ENCODE data around the gene KDM2B.
"Not testable (repeated sequence)": the region's sequence is repeated elsewhere in the genome, so short reads cannot be mapped to it uniquely, and the experiment has no call there.

The KDM2B gene

DNA sequence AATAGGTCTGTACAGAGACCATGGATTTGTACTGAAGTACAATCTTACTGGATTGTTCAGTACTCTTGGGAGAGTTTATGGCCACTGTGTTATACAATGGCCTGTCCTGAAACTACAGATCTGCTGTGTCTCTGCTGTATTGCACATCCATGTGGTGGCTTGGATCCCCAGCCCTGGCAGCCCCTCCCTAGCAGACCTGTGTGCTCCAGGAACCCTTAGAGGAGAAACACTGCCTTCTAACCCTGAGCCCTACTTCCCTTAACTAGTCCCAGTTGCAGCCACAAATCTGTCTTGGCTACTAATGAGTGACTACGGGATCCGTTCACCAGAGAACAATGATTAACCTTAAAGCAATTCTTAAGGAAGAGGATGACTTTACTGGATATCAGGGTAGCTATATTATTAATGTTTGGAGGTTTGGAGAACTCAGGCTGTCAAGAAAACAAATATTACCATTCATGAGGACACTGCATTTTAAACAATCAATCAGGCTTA lies 153.2 kb downstream of the KDM2B start:
- no peak for DNase-seq (ENCODE audit: low spot score)

DNA sequence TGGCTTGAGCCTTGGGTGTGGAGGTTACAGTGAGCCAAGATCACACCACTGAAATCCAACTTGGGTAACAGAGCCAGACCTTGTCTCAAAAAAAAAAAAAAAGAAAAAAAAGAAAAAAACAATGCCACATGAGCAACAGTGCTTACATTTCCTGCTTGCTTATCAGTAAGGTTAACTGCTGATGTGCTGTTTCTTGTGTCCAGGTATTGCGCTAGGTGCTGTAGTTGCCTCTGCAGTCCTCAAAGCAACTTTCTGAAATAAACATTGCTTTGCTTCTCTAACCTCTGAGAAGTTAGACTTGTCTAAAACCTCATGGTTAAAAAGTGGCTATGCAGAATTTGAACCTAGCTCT lies 156.2 kb downstream of the KDM2B start:
- DNase-seq (ENCODE audit: low spot score) = no peak

DNA sequence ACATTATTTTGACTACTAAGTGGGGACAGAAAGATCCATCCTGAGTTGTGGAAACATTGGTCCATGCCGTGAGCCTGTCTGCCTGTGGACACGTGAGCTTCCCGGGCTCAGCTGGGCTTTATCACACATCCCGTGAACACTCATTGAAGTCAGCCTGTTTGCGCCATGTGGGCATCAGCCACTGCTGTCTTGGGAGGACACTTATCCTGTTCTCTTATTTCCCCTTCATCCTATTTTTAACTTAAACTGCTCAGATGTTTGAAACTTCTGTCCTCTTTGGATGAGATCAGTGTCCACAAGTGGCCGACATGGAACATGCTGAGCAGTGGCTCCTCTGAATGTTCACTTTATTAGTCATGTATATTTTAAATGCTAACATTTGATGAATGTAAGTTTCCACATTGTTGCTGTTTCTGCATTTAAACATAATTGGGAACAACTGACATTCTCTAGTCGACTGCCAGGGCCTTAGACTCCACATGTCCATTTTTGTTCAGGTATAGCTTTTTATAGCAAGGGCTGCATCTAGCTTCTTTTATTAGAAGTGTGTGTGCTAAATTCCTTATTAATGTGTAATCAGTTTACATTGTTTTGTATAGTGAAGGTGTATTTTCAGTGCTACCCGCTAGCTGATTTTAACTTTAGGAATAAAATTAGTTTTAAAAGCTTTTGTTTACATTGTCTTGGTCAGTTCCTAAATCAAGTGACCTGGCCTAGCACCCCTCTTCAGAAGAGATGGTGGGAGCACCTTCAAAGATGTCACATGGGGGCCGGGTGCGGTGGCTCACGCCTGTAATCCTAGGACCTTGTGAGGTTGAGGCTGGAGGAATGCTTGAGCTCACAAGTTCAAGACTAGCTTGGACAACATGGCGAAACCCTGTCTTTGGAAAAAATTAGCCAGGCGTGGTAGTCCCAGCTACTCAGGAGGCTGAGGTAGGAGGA lies 156.9 kb downstream of the KDM2B start:
- no peak for DNase-seq (ENCODE audit: low spot score)

DNA sequence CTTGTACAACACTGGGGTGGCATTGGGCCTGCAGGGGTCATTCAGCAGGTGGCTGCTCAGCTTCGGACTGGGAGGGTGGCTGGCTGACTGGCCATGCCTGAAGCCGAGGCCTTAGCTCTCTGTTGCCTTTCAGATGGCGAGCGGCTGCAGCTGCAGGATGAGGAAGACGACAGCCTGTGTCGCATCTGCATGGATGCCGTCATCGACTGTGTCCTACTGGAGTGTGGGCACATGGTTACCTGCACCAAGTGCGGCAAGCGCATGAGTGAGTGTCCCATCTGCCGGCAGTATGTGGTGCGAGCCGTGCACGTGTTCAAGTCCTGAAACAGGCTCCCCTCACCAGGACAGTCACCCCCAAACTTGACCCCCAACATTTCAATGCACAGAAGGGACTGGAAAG lies 157.6 kb downstream of the KDM2B start:
- no peak for DNase-seq (ENCODE audit: low spot score)

DNA sequence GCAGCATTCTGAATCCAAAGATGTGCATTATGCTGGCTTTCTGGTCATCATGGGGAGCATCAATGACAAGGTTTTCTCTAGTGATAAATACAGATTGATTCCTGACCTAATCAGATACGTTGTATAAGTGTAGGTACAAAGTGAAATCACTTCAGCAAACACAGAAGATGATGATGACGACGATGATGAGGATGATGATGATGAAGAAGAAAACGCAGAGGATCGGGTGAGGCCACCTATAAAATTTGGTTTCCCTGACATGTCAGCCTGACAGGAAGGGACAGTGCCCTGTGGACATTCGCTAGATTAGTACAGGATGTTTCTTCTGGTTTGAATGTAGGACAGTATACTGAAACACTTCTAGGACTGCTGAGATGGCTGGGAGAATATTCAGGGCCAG lies 160.7 kb downstream of the KDM2B start:
- DNase-seq (ENCODE audit: low spot score) = no peak

DNA sequence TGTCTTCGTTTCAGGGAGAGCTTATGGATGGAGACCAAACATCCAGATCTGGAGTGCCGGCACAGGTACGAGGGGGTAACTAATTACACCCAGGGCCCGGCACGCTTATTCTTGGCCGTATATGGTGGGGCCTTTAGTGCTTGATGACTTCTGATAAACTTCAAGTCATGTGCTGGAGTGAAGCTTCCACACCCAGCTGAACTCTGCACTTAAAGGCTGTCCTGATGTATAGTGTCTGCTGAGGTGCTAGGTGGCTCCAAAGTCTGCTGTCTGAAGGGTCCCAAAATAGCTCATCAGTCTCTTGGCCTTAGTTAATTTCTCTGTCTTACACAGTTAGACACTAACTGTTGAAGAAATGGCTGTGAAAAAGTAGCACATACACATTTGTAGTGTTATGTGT lies 163.0 kb downstream of the KDM2B start:
- no peak for DNase-seq (ENCODE audit: low spot score)

DNA sequence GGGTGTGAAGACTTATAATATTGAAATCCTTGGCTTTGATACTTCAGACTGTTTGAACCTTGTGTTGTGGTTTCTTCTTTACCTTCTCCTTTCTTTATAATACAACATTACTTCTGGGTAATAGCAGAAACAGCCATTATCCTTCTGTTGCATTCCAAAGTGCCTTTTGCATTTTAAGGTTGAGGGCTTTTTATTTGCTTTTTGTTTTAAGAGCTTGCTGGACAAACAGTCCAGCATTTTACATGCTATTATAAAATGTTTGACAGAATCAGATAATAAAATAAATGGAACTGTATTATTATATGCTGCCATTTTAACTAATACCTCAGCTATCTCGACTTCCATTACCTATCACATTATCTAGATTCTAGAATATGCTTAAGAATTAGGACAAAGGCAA lies 166.9 kb downstream of the KDM2B start:
- DNase-seq (ENCODE audit: low spot score) = no peak

DNA sequence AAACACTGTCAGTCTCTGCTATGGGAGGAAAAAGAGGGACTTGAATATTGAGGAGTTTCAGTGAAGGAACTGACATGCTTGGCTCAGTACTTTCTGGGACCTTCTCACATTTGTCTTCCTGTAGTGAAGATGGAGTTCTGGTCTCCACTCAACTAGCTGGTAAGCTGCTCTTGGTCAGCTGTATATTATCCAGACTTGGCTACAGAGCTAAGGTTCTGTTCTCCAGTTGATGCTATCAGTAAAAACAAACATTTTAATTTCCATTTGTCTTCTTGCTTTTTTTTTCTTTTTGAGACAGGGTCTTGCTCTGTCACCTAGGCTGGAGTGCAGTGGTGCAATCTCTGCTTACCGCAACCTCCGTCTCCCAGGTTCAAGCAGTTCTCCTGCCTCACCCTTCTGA lies 175.6 kb downstream of the KDM2B start:
- no peak for DNase-seq (ENCODE audit: low spot score)

DNA sequence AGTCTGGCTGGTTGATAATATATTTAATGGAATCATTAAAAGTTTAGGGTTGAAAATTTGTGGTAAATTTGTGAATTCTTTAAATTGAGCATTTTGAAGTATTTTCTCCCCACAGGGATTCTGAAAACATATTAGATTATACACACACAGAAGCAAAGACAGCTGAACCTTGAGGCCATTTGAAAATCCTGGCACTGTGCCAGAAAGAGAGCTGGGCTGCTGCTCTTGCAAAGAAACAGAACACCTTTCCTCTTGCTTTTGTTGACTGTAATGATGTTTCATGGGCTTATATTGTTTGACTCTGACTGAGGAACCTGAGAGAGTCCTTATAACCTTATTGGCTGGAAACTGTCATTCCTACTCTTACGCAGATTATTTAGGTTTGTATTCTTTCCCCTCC lies 176.1 kb downstream of the KDM2B start:
- no peak for DNase-seq (ENCODE audit: low spot score)

DNA sequence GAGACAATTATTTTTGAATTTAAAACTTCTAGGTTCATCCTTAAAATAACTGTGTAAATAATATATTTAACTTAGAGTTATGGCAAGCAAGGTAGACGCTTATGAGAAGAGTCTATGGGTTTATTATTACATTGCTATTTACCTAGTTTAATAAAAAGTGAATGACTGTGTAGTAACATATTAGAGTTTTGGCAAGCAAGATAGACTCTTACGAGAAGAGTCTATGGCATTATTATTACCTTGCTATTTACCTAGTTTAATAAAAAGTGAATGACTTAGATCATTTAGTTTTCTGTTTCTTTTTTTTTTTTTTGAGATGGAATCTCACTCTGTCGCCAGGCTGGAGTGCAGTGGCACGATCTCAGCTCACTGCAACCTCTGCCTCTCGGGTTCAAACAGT lies 177.1 kb downstream of the KDM2B start:
- no peak for DNase-seq (ENCODE audit: low spot score)

DNA sequence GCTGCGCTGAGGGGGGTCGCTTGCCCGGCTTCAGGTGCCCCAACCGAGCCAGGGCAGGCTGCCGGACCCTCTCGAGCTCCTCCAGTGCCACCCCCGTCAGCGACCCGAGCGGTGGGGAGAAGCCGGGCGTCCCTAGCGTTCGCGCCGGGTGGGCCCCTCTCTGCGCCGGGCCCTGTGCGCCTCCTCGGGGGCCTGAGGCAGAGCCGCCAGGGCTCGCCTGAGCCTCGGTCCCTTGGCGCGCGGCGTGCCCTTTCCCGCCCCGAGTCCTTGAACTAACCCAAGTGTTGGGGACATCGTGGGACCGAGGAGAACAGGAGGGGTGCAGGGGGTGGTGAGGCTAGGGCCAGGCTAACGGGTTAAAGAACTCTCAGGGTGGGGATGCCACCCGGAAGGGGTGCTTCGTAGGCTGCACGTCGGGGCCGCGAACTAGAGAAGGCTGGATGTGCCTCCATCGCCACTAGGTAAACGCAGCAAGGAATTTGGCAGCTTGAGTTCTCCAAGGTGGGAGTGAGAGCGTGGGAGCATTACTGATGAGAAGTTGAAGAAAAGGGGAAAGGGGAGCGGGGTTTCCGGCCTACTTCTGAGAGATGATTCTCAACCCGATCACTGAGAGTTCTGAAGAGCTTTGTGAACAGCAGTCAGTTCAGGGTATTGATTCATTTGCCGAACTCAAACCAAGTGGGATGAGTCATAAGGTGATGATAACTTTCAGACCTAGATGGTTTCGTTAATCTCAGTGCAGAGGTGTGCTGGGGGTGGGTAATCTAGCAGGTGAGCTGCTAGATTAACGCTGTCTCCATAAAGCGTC lies 180.3 kb downstream of the KDM2B start:
- DNase-seq (ENCODE audit: low spot score) = peak; percentile 91

DNA sequence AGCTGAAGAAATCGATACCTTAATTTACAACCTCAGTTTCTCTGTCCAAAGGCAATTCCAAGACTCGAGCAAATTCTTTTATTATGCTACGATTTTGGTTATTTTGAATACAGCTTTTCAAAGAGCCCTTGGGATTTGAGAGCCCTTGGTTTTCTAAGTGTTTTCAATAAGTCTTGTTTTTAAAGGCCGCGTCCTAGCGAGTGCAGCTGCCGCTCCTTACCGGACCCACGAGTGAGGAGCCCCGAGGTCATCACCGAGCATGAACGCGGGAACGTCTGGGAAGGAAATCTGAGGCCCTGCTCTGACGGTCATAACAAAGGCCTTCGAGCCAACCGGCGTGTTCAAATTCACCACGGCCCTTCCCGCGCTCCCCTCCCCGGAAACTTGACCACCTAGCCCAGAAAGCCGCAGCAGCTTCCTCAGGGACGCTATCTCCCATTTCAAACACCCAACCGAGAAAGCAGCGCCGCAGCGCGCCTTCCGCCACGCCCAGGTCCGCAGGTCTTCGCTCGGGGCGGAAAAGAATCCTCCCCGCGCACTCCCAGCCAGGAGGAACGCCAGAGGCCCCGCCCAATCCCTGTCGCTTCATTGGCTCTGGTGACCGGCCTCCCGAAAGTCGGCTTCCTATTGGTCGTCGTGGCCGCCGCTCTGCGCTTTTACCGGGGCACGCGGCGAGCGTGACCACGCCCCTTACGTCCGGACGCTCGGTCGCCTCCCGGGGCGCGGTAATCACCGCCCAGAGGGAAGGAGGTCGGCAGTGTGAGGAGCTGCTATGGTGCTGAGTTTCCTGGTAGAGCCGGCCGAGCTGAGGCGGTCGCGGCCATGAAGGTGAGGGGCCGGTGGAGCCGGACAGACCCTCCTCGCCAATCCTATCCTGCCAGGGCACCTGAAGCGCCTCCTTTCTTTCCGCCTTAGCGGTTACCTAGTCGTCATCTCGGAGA lies 181.2 kb downstream of the KDM2B start, which contains the start of gene RNF34:
RNF34 (plus strand) TSS at position 728 of the 941 bp plus-strand sequence; CDS start at position 823, 95 bp downstream.
- peak; percentile 99 for DNase-seq (ENCODE audit: low spot score)

DNA sequence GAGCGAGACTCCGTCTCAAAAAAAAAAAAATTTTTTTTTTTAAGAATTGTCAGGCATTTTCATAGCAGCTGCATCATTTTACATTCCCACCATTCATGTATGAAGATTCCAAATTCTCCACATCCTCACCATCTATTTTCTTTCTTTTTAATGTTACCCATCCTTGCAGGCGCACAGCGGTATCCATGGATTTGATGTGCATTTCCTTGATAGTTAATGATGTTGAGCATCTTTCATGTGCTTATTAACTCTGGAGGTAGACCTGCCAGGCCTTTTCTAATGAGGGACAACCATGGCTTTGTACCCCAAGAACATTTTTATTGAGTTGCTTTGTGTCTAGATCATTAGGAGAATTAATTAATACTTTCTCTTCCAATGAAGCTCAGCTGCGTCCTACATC lies 182.5 kb downstream of the KDM2B start:
- no peak for DNase-seq (ENCODE audit: low spot score)

DNA sequence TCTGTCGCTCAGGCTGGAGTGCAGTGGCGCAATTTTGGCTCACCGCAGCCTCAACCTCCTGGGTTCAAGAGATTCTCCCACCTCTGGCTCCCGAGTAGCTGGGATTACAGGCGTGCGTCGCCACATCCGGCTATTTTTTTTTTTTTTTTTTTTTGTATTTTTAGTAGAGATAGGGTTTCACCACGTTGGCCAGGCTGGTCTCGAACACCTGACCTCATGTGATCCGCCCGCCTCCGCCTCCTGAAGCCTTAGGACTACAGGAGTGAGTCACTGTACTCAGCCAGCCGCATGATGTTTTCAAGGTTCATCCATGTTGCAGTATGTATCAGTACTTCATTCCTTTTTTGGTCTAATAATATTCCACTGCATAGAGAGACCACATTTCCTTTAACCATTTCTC lies 183.3 kb downstream of the KDM2B start:
- DNase-seq (ENCODE audit: low spot score) = no peak

DNA sequence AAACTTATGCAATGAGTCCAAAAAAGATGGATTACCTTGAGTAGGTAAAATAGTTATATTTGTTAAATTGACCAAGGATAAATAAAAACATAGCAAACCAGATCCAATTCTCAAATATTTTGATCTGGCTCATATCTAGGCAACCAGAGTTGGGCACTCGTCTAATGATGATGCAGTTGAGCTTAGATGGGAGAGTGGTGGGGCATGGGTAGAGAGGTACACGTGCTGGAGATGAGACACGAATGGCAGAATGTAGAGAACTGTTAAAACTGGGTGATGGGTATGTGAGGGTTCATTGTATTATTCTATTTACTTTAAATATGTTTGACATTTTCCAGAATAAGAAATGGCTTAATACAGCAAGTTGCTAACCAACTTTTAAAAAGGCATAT lies 188.5 kb downstream of the KDM2B start:
- DNase-seq (ENCODE audit: low spot score) = peak; percentile 9

DNA sequence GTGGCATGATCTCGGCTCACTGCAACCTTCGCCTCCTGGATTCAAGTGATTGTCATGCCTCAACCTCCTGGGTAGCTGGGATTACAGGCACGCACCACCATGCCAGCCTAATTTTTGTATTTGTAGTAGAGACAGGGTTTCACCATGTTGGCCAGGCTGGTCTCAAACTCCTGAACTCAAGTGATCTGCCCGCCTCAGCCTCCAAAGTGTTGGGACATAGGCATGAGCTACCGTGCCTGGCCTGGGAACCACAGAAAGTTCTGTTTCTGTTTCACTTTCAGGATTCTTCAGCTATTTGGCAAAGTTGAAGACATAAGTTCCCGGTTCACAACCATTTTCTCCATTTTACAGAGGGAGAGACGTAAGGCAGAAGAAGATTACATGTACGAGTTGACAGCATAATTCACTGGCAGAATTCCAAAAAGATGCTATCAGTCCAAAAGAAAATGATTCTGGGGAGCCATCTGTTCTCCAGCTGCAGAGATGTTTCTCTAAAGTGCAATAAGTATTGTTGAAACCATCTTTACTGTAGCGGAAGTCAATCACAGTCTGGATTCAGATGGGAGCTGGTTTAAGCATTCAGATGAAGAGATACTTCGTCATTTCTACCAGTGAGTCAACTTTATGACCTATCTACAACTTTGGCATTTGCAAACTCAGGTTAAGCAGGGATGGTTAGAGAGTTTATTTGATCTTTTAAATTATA lies 189.1 kb downstream of the KDM2B start:
- DNase-seq (ENCODE audit: low spot score) = peak; percentile 81

DNA sequence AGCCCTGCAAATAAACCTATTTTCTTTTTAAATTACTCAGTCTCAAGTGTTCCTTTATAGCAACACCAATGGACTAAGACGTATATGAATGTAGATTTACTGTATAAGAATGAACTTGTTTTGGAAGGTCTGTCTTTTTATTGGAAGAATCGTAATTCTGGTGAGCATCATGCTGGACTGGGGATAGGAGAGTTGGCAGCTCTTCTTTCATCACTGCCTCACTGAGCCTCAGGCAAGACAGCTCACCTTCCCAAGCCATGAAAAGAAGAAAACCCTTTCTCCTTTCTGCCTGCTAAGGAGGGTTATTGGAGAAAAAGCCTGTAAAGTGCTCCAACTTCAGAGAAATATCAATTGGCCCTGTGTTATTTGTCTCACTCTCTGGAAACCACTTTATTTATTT lies 190.0 kb downstream of the KDM2B start:
- DNase-seq (ENCODE audit: low spot score) = no peak

DNA sequence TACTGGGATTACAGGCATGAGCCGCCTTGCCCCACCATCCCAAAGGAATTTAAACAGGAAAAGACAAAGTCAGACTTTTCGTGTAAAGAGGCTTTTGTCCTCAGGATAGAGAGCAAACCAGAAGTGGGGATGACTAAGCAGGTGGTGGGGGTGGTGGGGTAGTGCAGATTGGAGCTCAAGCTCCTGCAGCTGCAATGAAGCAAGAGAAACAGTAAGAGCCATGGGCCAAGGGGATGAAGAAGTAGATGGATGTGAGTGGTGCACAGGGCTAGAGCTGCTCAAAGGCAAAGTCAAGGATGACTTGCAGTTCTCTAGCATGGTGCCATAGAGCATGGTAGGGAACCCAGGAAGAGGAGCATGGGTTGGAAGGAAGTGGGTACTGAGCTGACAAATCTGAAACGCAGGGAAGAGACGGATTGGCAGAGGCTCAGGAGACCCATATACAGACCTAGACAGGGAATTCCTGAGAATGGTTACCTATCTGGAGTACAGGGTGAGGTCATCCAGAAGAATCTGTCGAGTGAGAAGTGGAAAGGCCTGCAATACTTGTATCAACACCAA lies 192.3 kb downstream of the KDM2B start:
- peak; percentile 15 for DNase-seq (ENCODE audit: low spot score)

DNA sequence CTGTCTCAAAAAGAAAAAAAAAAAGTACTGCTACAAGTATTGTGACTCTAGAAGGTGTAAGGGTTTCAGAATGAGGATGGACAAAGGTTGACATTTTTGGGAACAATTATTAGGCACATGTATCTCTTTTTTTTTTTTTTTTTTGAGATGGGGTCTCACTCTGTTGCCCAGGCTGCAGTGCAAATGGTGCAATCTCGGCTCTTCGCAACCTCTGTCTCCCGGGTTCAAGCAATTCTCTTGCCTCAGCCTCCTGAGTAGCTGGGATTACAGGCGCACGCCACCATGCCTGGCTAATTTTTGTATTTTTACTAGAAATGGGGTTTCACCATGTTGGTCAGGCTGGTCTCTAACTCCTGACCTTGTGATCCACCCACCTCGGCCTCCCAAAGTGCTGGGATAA lies 195.9 kb downstream of the KDM2B start:
- DNase-seq (ENCODE audit: low spot score) = not testable (repeated sequence)

DNA sequence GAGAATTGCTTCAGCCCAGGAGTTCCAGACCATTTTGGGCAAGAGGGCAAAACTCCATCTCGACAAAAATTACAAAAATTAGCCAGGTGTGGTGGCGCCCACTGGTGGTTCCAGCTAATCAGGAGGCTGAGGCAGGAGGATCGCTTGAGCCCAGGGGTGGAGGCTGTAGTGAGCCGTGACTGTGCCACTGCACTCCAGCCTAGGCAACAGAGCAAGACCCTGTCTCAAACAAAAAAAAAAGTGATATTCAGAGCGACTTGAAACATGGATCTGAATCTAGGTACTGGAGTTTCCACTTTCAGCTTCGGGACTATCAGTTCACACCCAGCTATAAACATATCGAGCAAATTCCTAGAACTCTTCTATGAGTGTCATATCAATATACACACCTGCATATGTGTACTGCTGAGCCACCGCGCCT lies 197.2 kb downstream of the KDM2B start:
- no peak for DNase-seq (ENCODE audit: low spot score)

DNA sequence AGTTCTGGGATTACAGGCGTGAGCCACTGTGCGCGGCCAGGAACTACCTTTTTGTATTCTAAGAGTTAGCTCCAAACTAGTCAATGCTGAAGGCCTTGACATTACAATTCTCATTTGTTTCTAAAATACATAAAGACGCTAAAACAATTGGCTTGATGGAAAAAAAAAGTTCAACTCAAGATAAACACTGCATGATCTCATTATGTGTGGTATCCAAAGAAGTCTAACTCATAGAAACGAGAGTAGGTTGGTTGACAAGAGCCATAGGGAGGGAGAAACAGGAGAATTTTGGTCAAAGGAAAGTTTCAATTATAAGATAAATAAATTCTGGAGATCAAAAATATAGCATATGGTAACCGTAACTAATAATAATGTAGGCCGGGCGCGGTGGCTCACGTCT lies 200.9 kb downstream of the KDM2B start:
- no peak for DNase-seq (ENCODE audit: low spot score)

Data from activated CD4-positive, alpha-beta T cell treated with anti-CD3 and anti-CD28 coated beads, Interleukin-2, Interleukin-4, amounts not matched to agents 100 ng/mL and 50 ng/mL, durations not matched to agents 16 hours and 8 hours (primary cell).